K562 (cell line): Measurements from ENCODE around the gene ZNF275. TPM values are rescaled to one million over a fixed set of nuclear protein-coding genes. Genes with fewer than 3 reads are reported as not detected.

Experiments used
- CBX3 ChIP-seq, 2 experiments: IDR thresholded peaks; 1 replicate in 1 of 2; 2 replicates in 1 of 2; pipeline ENCODE4 v1.6.1; 2012; ENCODE audit warnings: inconsistent platforms in 2 of 2, low read length in 2 of 2, borderline replicate concordance in 1 of 2, control low read depth in 1 of 2
- ETV6 ChIP-seq, 3 experiments: fragments of 150-350 bp in 1 of 3; sonication (generic) in 1 of 3; formaldehyde crosslinking in 1 of 3; IDR thresholded peaks; 2 replicates each; pipeline versions ENCODE4 v1.6.1 to v1.8.0; 2014 to 2022; ENCODE audit warnings: borderline replicate concordance in 2 of 3, low read depth in 2 of 3, antibody characterized with exemption in 1 of 3, low read length in 1 of 3, mild to moderate bottlenecking in 1 of 3, missing genetic modification reagents in 1 of 3
- EWSR1 ChIP-seq: fragments of 450-650 bp; IDR thresholded peaks from 2 replicates; pipeline ENCODE4 v1.6.1; 2018; ENCODE audit warnings: borderline replicate concordance, mild to moderate bottlenecking, low read depth, moderate library complexity; ENCODE audit not compliant: partially characterized antibody
- FOS ChIP-seq: IDR thresholded peaks from 3 replicates; pipeline ENCODE4 v1.6.1; 2011; ENCODE audit not compliant: insufficient read length; ENCODE audit errors: extremely low read depth
- FUS ChIP-seq: fragments of 200-400 bp; formaldehyde crosslinking; optimal IDR thresholded peaks from 2 replicates; pipeline ENCODE3; 2017; ENCODE audit warnings: low read depth, low read length
- HDAC2 ChIP-seq: fragments of 450-650 bp; IDR thresholded peaks from 2 replicates; pipeline ENCODE4 v1.6.1; 2016; ENCODE audit warnings: mild to moderate bottlenecking
- HNRNPH1 ChIP-seq: fragments of 200-400 bp; formaldehyde crosslinking; optimal IDR thresholded peaks from 2 replicates; pipeline ENCODE3; 2017; ENCODE audit warnings: low read depth, mild to moderate bottlenecking, low read length, moderate library complexity
- KDM4B ChIP-seq, 2 experiments: fragments of 450-650 bp in 1 of 2; sonication (generic) in 1 of 2; IDR thresholded peaks; 2 replicates each; pipeline ENCODE4 v1.6.1; 2016 to 2017; ENCODE audit warnings: borderline replicate concordance in 2 of 2, antibody characterized with exemption in 1 of 2, low read depth in 1 of 2, mild to moderate bottlenecking in 1 of 2
- NCOA2 ChIP-seq, 2 experiments: fragments of 450-650 bp; IDR thresholded peaks; 2 replicates each; pipeline ENCODE4 v1.6.1; 2018; ENCODE audit warnings: mild to moderate bottlenecking in 2 of 2, moderate library complexity in 1 of 2; ENCODE audit not compliant: partially characterized antibody in 2 of 2
- POLR2AphosphoS5 ChIP-seq: IDR thresholded peaks from 2 replicates; pipeline ENCODE4 v1.6.1; 2011; ENCODE audit warnings: mild to moderate bottlenecking, low read depth, low read length, moderate library complexity; ENCODE audit not compliant: control insufficient read depth, insufficient read depth
- U2AF2 ChIP-seq: fragments of 200-400 bp; formaldehyde crosslinking; optimal IDR thresholded peaks from 2 replicates; pipeline ENCODE3; 2017; ENCODE audit warnings: low read depth, mild to moderate bottlenecking, low read length
- polyA plus RNA-seq, 8 experiments: library from polyadenylated mRNA; depleted of rRNA in 4 of 8; stranded (reverse) in 5 of 8; unstranded in 3 of 8; fragments of >200 nt; fragmentation: Nextera tagmentation in 2 of 8; fragmentation: Illumina TruSeq in 1 of 8; extraction: Ambion mirVana in 2 of 8; extraction: Trizol in 1 of 8; gene quantifications; 2 replicates each; pipeline versions ENCODE4 v1.2.1 to v1.2.3, GENCODE V29; 2011 to 2014; ENCODE audit warnings: inconsistent platforms in 1 of 8, missing spikeins in 1 of 8
- total RNA-seq, 7 experiments: library from RNA; depleted of rRNA in 6 of 7; stranded (reverse); fragments of >200 nt in 6 of 7; fragmentation: Illumina TruSeq in 2 of 7; extraction: Trizol in 2 of 7; gene quantifications; 2 replicates each; pipeline versions ENCODE4 v1.2.1 to v1.2.3, GENCODE V29; 2011 to 2021; ENCODE audit warnings: low replicate concordance in 1 of 7
- TF ChIP-seq, protein P1 (sequence below): fragments of 450-650 bp; IDR thresholded peaks from 2 replicates; pipeline ENCODE4 v1.6.1; 2016; ENCODE audit warnings: mild to moderate bottlenecking, moderate library complexity

Gene ZNF275
- total and polyA plus RNA-seq, 9 of the 15 experiments (the other 6 are each of a cell fraction or from before 2014, with no cell fraction given), result 2.1 to 19.1 (median 12.0) TPM

DNA sequence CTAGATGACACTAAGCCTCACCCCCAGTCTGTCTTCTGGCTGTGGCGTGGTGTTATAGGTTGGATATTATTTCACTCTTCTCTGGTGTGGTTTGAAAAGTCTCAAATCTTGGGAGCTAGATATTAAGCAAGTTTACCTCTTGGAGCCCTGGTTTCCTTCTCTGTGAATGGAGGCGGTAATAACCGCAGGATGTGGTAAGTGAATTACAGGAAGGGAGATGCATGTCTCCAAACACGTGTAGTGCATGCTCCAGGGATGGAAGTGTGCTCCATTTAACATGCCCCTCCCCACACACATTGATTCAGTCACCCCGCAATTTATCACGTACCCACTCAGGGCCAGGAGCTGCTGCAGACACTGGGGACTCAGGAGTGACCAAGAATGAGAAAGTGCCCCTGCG is 4.9 kb downstream of the ZNF275 start (continued):
- no peak for TF ChIP-seq FUS
- no peak for TF ChIP-seq EWSR1
- no peak for TF ChIP-seq ETV6 (IDR thresholded peaks at IDR 0.05; ENCODE audit: borderline replicate concordance in 1 of 2, low read depth in 2 of 2, low read length in 1 of 2)
- TF ChIP-seq ETV6 (CRISPR knock-in tag; IDR thresholded peaks at IDR 0.05; ENCODE audit: borderline replicate concordance), result no peak
- no peak for TF ChIP-seq POLR2AphosphoS5
- no peak for TF ChIP-seq KDM4B (IDR thresholded peaks at IDR 0.05; ENCODE audit: borderline replicate concordance in 2 of 2, low read depth in 1 of 2)
- TF ChIP-seq HDAC2, result no peak
- TF ChIP-seq NCOA2 (IDR thresholded peaks at IDR 0.05; ENCODE audit: partially characterized antibody in 2 of 2), result no peak
- TF ChIP-seq CBX3 (IDR thresholded peaks at IDR 0.05; ENCODE audit: borderline replicate concordance in 1 of 2, low read length in 2 of 2), result no peak
- TF ChIP-seq U2AF2, result no peak
- TF ChIP-seq, protein P1, sequence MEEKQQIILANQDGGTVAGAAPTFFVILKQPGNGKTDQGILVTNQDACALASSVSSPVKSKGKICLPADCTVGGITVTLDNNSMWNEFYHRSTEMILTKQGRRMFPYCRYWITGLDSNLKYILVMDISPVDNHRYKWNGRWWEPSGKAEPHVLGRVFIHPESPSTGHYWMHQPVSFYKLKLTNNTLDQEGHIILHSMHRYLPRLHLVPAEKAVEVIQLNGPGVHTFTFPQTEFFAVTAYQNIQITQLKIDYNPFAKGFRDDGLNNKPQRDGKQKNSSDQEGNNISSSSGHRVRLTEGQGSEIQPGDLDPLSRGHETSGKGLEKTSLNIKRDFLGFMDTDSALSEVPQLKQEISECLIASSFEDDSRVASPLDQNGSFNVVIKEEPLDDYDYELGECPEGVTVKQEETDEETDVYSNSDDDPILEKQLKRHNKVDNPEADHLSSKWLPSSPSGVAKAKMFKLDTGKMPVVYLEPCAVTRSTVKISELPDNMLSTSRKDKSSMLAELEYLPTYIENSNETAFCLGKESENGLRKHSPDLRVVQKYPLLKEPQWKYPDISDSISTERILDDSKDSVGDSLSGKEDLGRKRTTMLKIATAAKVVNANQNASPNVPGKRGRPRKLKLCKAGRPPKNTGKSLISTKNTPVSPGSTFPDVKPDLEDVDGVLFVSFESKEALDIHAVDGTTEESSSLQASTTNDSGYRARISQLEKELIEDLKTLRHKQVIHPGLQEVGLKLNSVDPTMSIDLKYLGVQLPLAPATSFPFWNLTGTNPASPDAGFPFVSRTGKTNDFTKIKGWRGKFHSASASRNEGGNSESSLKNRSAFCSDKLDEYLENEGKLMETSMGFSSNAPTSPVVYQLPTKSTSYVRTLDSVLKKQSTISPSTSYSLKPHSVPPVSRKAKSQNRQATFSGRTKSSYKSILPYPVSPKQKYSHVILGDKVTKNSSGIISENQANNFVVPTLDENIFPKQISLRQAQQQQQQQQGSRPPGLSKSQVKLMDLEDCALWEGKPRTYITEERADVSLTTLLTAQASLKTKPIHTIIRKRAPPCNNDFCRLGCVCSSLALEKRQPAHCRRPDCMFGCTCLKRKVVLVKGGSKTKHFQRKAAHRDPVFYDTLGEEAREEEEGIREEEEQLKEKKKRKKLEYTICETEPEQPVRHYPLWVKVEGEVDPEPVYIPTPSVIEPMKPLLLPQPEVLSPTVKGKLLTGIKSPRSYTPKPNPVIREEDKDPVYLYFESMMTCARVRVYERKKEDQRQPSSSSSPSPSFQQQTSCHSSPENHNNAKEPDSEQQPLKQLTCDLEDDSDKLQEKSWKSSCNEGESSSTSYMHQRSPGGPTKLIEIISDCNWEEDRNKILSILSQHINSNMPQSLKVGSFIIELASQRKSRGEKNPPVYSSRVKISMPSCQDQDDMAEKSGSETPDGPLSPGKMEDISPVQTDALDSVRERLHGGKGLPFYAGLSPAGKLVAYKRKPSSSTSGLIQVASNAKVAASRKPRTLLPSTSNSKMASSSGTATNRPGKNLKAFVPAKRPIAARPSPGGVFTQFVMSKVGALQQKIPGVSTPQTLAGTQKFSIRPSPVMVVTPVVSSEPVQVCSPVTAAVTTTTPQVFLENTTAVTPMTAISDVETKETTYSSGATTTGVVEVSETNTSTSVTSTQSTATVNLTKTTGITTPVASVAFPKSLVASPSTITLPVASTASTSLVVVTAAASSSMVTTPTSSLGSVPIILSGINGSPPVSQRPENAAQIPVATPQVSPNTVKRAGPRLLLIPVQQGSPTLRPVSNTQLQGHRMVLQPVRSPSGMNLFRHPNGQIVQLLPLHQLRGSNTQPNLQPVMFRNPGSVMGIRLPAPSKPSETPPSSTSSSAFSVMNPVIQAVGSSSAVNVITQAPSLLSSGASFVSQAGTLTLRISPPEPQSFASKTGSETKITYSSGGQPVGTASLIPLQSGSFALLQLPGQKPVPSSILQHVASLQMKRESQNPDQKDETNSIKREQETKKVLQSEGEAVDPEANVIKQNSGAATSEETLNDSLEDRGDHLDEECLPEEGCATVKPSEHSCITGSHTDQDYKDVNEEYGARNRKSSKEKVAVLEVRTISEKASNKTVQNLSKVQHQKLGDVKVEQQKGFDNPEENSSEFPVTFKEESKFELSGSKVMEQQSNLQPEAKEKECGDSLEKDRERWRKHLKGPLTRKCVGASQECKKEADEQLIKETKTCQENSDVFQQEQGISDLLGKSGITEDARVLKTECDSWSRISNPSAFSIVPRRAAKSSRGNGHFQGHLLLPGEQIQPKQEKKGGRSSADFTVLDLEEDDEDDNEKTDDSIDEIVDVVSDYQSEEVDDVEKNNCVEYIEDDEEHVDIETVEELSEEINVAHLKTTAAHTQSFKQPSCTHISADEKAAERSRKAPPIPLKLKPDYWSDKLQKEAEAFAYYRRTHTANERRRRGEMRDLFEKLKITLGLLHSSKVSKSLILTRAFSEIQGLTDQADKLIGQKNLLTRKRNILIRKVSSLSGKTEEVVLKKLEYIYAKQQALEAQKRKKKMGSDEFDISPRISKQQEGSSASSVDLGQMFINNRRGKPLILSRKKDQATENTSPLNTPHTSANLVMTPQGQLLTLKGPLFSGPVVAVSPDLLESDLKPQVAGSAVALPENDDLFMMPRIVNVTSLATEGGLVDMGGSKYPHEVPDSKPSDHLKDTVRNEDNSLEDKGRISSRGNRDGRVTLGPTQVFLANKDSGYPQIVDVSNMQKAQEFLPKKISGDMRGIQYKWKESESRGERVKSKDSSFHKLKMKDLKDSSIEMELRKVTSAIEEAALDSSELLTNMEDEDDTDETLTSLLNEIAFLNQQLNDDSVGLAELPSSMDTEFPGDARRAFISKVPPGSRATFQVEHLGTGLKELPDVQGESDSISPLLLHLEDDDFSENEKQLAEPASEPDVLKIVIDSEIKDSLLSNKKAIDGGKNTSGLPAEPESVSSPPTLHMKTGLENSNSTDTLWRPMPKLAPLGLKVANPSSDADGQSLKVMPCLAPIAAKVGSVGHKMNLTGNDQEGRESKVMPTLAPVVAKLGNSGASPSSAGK, result peak; percentile 66
- no peak for TF ChIP-seq HNRNPH1
- TF ChIP-seq FOS, result no peak
